ENCODE measurements around the gene KCNB1.

KCNB1 gene

DNA sequence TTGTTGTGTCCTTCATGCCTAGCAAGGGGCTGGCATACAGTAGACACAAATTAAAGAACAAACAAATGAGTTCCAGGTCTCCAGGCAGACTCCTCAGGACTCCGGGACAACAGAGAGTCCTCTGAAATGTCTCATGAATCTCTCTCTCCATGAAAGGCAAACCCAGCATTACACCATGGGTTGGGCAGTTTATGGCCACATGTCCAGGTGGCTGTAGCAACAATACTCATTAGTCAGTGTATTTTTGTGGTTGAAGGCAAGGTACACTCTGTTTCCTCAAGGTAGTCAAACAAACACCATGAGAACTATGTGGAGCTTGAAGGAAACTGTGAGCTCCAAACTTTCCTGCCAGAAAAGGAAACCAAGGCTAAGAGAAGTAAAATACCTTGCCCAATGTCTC, 62.2 kb downstream of the KCNB1 start:
- DNase-seq (ENCODE audit: low read depth), result no peak
- TF ChIP-seq, protein P1, sequence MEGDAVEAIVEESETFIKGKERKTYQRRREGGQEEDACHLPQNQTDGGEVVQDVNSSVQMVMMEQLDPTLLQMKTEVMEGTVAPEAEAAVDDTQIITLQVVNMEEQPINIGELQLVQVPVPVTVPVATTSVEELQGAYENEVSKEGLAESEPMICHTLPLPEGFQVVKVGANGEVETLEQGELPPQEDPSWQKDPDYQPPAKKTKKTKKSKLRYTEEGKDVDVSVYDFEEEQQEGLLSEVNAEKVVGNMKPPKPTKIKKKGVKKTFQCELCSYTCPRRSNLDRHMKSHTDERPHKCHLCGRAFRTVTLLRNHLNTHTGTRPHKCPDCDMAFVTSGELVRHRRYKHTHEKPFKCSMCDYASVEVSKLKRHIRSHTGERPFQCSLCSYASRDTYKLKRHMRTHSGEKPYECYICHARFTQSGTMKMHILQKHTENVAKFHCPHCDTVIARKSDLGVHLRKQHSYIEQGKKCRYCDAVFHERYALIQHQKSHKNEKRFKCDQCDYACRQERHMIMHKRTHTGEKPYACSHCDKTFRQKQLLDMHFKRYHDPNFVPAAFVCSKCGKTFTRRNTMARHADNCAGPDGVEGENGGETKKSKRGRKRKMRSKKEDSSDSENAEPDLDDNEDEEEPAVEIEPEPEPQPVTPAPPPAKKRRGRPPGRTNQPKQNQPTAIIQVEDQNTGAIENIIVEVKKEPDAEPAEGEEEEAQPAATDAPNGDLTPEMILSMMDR (conservative IDR thresholded peaks at IDR 0.05; ENCODE audit: control insufficient read depth, insufficient read depth, low read depth, low read length), result no peak
- H3K4me3 ChIP-seq (ENCODE audit: control insufficient read depth, low read depth, low read length), result no peak overlapping the region

GRCh38 chr20:49419785-49420184, 62.7 kb downstream of the KCNB1 start:
- no peak for DNase-seq (ENCODE audit: low read depth)
- H3K4me3 ChIP-seq (ENCODE audit: control insufficient read depth, low read depth, low read length), result no peak overlapping the region
- TF ChIP-seq, protein P1 (conservative IDR thresholded peaks at IDR 0.05; ENCODE audit: control insufficient read depth, insufficient read depth, low read depth, low read length), result no peak

GRCh38 chr20:49418809-49419208, 63.7 kb downstream of the KCNB1 start:
- TF ChIP-seq, protein P1 (conservative IDR thresholded peaks at IDR 0.05; ENCODE audit: control insufficient read depth, insufficient read depth, low read depth, low read length), result no peak
- H3K4me3 ChIP-seq (ENCODE audit: control insufficient read depth, low read depth, low read length), result no peak overlapping the region
- DNase-seq (ENCODE audit: low read depth), result no peak

DNA sequence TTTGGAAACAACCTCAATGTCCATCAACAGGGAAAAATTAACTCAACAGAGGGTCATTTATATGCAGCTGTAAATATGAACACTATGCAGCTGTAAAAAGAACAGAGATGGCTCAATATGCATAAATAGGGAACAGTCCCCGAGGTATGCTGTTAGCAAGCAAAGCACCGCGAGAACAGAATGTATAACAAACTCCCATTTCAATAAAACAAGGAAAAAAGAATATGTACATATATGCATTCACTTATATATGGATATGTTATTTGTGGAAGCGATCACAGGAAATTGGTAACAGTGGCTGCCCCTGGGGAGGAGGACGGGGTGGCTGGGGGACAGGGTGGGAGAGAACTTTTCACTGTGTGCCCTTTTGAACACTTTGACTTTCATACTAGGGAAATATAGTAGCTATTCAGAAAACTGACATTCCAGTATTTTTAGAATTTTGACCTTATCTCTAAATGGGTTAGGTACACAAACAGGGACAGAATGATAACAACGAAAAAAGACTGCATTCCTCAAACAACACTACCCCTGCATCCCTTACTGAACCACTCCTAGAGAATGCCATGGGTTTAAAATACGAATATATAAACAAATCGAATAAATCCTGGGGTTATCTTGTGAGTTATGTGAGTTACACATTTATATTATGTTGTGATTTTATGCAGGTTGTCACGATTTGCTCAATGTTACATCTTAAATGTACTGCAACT, 64.5 kb downstream of the KCNB1 start:
- TF ChIP-seq, protein P1 (conservative IDR thresholded peaks at IDR 0.05; ENCODE audit: control insufficient read depth, insufficient read depth, low read depth, low read length), result no peak
- H3K4me3 ChIP-seq (ENCODE audit: control insufficient read depth, low read depth, low read length), result no peak overlapping the region
- DNase-seq (ENCODE audit: low read depth), result no peak

DNA sequence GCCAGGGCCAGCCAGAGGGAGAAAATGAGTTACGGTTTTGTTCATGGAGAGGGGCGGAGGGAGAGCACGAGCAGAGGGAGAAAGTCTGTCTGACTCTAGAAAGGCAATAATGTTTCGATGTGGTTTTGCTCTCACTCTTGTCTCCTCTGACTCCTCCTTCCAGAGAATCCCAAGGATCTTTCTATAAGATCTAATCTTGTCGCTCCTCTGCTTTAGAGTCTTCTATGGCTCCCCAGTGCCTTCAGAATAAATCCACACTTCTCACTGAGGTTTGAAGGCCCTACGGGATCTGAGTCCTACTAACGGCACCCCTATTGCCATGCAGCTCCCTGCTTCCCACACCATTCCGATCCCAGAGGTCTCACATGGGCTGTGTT, 66.8 kb downstream of the KCNB1 start:
- DNase-seq (ENCODE audit: low read depth), result no peak

DNA sequence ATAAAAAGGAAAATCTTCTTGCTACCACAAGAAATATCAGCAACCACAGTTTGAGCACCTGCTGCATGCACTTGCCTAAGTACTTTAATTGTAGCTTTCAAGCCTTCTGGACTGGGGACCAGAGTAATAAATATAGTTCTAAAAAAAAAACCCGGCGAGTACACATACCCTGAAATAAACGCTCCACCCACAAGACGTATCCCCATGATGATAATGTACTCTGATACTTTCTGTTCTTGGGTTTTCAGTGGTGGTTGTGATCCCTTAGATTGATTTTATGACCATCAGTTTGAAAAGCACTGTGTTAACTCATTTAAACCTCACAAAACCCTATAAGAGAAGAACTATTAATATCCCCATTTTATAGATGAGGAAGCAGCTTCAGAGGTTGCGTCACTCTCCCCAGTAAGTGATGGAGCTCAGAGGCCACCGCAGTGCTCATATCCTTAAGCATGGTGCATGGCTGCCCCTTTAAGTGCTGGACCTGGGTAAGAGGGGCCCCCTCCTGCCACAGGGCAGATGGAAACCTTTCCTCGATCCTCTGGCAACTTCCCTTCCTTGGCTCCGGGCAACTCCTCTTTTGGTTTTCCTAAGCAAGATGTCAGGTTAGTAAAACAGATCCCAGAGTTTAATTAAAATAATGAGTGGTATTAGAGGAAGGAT, 67.3 kb downstream of the KCNB1 start:
- TF ChIP-seq, protein P1 (conservative IDR thresholded peaks at IDR 0.05; ENCODE audit: control insufficient read depth, insufficient read depth, low read depth, low read length), result no peak
- H3K4me3 ChIP-seq (ENCODE audit: control insufficient read depth, low read depth, low read length), result no peak overlapping the region
- DNase-seq (ENCODE audit: low read depth), result no peak

More for the DNA sequence above, 66.8 kb downstream of the KCNB1 start:
- H3K4me3 ChIP-seq (ENCODE audit: control insufficient read depth, low read depth, low read length), result no peak overlapping the region
- TF ChIP-seq, protein P1 (conservative IDR thresholded peaks at IDR 0.05; ENCODE audit: control insufficient read depth, insufficient read depth, low read depth, low read length), result no peak
